Measurements from ENCODE around the gene OR52I1. TPM values are rescaled to one million over a fixed set of nuclear protein-coding genes. Genes with fewer than 3 reads are reported as not detected.

The OR52I1 gene
- total RNA-seq, 1 experiment from 2014 or later: not detected

- peak; percentile 74 for DNase-seq (ENCODE audit: low spot score)
- Histone ChIP-seq H3K9me3 (ENCODE audit: low read depth, low read length, poor library complexity, severe bottlenecking) (no peaks in the 10 kb centered on the region), H3K36me3 (ENCODE audit: insufficient read depth, low read length, poor library complexity, severe bottlenecking) (no peaks in the 10 kb centered on the region), H3K4me3 (ENCODE audit: low read depth, low read length, poor library complexity, severe bottlenecking) (no peak within 1 kb of the TSS), H3K4me1 (ENCODE audit: insufficient read depth, low read length, poor library complexity, severe bottlenecking) (no peaks in the 10 kb centered on the region), H3K27me3 (replicated peaks; ENCODE audit: insufficient read depth, low read depth, low read length, poor library complexity) (peaks cover 9% of the 10 kb centered on the region), H3K27ac (ENCODE audit: low read depth, low read length, poor library complexity, severe bottlenecking) (no peak within 1 kb of the TSS)
- TF ChIP-seq CTCF (conservative IDR thresholded peaks at IDR 0.05; ENCODE audit: low read depth, low read length) (peak; percentile 83), EZH2 (IDR thresholded peaks at IDR 0.05; ENCODE audit: borderline replicate concordance, low read depth, low read length, poor library complexity, severe bottlenecking) (no peak)
- intact Hi-C loops (cut with micrococcal nuclease; ENCODE audit: unreplicated experiment): loop anchor here (1.0 to 10.0 kb wide), 4 partner anchors 190 to 1172 kb away; partner anchors contain the start of gene OR52N2
- no TSS peak for BruUV-seq (replicated peaks)
- ChIA-PET CTCF (interaction anchor here (0.9 kb wide), 2 partner anchors 43 to 189 kb away, joined by 3 to 10 read pairs; no protein-coding TSS in a partner anchor), POLR2A (ENCODE audit: low non-redundant PET) (no interaction called here)
Observed at GRCh38 chr11:4636962-4637661, 43.3 kb downstream of the OR52I1 start, which contains the start of gene OR51D1. Gene OR51D1 (plus strand): TSS chr11:4637477. CDS start chr11:4639791, 2,314 bp downstream.

GRCh38 chr11:4637662-4638047 is 43.8 kb downstream of the OR52I1 start:
- Histone ChIP-seq H3K4me3 (ENCODE audit: low read depth, low read length, poor library complexity, severe bottlenecking) (no peak overlapping the region), H3K27me3 (replicated peaks; ENCODE audit: insufficient read depth, low read depth, low read length, poor library complexity) (peaks cover 9% of the 10 kb centered on the region), H3K4me1 (ENCODE audit: insufficient read depth, low read length, poor library complexity, severe bottlenecking) (no peaks in the 10 kb centered on the region), H3K9me3 (ENCODE audit: low read depth, low read length, poor library complexity, severe bottlenecking) (no peaks in the 10 kb centered on the region), H3K36me3 (ENCODE audit: insufficient read depth, low read length, poor library complexity, severe bottlenecking) (no peaks in the 10 kb centered on the region), H3K27ac (ENCODE audit: low read depth, low read length, poor library complexity, severe bottlenecking) (no peak overlapping the region)
- no TSS peak for BruUV-seq (replicated peaks)
- ChIA-PET POLR2A (ENCODE audit: low non-redundant PET) (no interaction called here), CTCF (interaction anchor here (0.9 kb wide), 1 partner anchor 43 kb away, joined by 3 read pairs; no protein-coding TSS in a partner anchor)
- no peak for TF ChIP-seq CTCF (conservative IDR thresholded peaks at IDR 0.05; ENCODE audit: low read depth, low read length)
- no peak for TF ChIP-seq EZH2 (IDR thresholded peaks at IDR 0.05; ENCODE audit: borderline replicate concordance, low read depth, low read length, poor library complexity, severe bottlenecking)
- intact Hi-C loops (cut with micrococcal nuclease; ENCODE audit: unreplicated experiment): loop anchor here (1.0 to 10.0 kb wide), 4 partner anchors 189 to 1171 kb away; partner anchors contain the start of gene OR52N2
- no peak for DNase-seq (ENCODE audit: low spot score)

- Histone ChIP-seq H3K27me3 (replicated peaks; ENCODE audit: insufficient read depth, low read depth, low read length, poor library complexity) (peaks cover 9% of the 10 kb centered on the region), H3K4me1 (ENCODE audit: insufficient read depth, low read length, poor library complexity, severe bottlenecking) (no peaks in the 10 kb centered on the region), H3K9me3 (ENCODE audit: low read depth, low read length, poor library complexity, severe bottlenecking) (no peaks in the 10 kb centered on the region), H3K36me3 (ENCODE audit: insufficient read depth, low read length, poor library complexity, severe bottlenecking) (no peaks in the 10 kb centered on the region), H3K27ac (ENCODE audit: low read depth, low read length, poor library complexity, severe bottlenecking) (no peak overlapping the region), H3K4me3 (ENCODE audit: low read depth, low read length, poor library complexity, severe bottlenecking) (no peak overlapping the region)
- no peak for DNase-seq (ENCODE audit: low spot score)
- no TSS peak for BruUV-seq (replicated peaks)
- TF ChIP-seq CTCF (conservative IDR thresholded peaks at IDR 0.05; ENCODE audit: low read depth, low read length): no peak
- no peak for TF ChIP-seq EZH2 (IDR thresholded peaks at IDR 0.05; ENCODE audit: borderline replicate concordance, low read depth, low read length, poor library complexity, severe bottlenecking)
- intact Hi-C loops (cut with micrococcal nuclease; ENCODE audit: unreplicated experiment): loop anchor here (10.0 kb wide), 1 partner anchor 455 kb away; no protein-coding TSS in a partner anchor
- ChIA-PET CTCF (no interaction called here), POLR2A (ENCODE audit: low non-redundant PET) (no interaction called here)
Observed at GRCh38 chr11:4639931-4640330, 46.1 kb downstream of the OR52I1 start.
